ENCODE data around the gene FARP2. TPM values are rescaled to one million over a fixed set of nuclear protein-coding genes. Genes with fewer than 3 reads are reported as not detected.

The FARP2 gene
- total RNA-seq, 1 donor from 2014 or later, result 57.1 TPM

- Mint-ChIP-seq H3K27me3 (ENCODE audit: low read depth) (no peaks in the 10 kb centered on the region), H3K4me1 (ENCODE audit: low read depth) (no peaks in the 10 kb centered on the region), H3K27ac (ENCODE audit: unreplicated experiment) (no peak overlapping the region), H3K36me3 (ENCODE audit: low read depth) (peaks cover 14% of the 10 kb centered on the region), H3K4me3 (ENCODE audit: unreplicated experiment) (no peak overlapping the region), H3K9me3 (ENCODE audit: low read depth) (no peaks in the 10 kb centered on the region)
- no peak for TF ChIP-seq CTCF (IDR thresholded peaks at IDR 0.05)
- peak; percentile 92 for DNase-seq (ENCODE audit: low spot score)
Measured at GRCh38 chr2:241498115-241499070, 142.3 kb downstream of the FARP2 start.

DNA sequence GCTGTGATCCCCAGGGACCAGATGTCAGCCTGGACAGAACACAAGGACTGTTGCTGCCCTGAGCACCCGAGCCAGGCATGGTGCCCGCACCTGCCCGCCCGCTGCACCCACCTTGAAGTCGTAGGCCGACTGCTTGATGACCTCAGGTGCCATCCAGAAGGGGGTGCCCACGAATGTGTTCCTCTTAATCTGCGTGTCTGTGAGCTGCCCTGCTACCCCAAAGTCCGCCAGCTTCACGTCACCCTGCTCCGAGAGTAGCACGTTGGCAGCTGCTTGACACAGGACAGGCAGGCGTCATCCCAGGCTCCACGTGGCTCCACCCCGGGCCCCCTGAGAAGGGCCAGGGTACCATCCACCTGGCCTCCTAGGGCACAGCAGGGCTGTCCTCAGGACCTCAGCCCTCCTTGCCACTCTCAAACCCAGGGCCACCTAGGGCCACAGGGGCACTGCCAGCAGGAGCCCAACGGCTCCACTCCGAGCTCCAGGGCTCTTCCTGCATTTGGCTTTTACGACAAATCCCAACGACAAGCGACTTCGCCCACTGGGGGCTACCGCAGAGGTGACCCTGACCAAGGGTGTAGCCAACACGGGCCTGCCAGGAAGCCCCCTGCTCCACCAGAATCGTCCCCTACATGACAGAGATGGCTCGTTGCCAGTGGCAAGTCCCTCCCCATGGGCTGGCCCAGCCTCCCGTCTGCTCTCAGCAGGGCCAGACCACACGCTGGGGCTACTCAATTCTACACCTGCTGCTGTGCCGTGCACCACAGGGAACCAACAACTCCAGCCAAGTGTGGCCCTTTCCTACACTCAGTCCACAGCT, 143.3 kb downstream of the FARP2 start:
- no peaks in the 10 kb centered on the region for H3K27me3 Mint-ChIP-seq (ENCODE audit: low read depth)
- H3K4me3 Mint-ChIP-seq (ENCODE audit: unreplicated experiment), result no peak overlapping the region
- no peak overlapping the region for H3K27ac Mint-ChIP-seq (ENCODE audit: unreplicated experiment)
- peaks cover 14% of the 10 kb centered on the region for H3K36me3 Mint-ChIP-seq (ENCODE audit: low read depth)
- H3K9me3 Mint-ChIP-seq (ENCODE audit: low read depth), result no peaks in the 10 kb centered on the region
- no peak for DNase-seq (ENCODE audit: low spot score)
- no peak for TF ChIP-seq CTCF (IDR thresholded peaks at IDR 0.05)
- H3K4me1 Mint-ChIP-seq (ENCODE audit: low read depth), result no peaks in the 10 kb centered on the region

DNA sequence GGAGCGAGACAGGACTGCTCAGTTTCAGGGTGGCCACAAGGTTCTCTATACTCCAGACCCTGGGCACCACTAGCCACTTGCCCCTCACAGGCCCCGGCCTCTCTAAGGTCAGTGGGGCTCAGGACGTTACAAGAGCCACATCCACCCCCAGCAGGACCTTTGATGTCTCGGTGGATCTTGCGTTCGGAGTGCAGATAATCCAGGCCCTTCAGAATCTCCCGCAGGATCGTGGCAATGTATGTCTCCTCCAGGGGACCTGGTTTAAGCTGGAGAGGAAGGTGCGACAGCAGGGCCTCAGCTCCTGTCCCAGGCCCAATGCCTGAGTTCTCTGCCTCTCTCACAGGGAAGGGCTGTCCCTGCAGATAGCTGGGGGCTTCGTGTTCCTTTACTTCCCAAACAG, 143.9 kb downstream of the FARP2 start:
- Mint-ChIP-seq H3K36me3 (ENCODE audit: low read depth) (peaks cover 12% of the 10 kb centered on the region), H3K9me3 (ENCODE audit: low read depth) (no peaks in the 10 kb centered on the region), H3K27ac (ENCODE audit: unreplicated experiment) (no peak overlapping the region)

DNA sequence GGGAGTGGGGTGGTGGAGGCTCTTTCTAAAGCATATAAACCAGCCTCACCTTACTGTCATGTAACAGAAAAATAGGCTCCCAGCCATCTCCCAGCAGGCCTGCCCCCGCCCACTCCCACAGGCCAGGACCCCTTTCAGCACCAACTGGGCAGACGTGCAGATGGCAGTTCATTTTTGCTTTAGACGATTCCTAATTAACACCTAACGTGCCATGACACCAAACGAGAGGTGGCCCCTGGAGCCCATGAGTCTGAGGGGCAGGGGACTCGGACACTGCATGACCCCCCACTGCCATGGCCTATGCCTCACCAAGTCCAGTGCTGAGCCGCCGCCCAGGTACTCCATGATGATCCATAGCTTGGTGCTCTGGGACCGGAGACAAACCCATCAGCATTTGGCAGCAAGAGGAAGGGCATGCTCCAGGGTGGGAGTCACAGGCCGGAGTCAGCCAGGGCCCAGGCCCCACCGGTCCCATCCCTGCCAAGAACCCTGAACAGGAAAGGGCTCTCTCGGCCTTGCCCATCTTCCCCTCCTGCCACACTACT, 144.4 kb downstream of the FARP2 start:
- TF ChIP-seq CTCF (IDR thresholded peaks at IDR 0.05), result no peak
- H3K36me3 Mint-ChIP-seq (ENCODE audit: low read depth), result peaks cover 8% of the 10 kb centered on the region
- H3K9me3 Mint-ChIP-seq (ENCODE audit: low read depth), result no peaks in the 10 kb centered on the region
- peaks cover 8% of the 10 kb centered on the region for H3K4me1 Mint-ChIP-seq (ENCODE audit: low read depth)
- H3K27me3 Mint-ChIP-seq (ENCODE audit: low read depth), result no peaks in the 10 kb centered on the region
- no peak for DNase-seq (ENCODE audit: low spot score)
- no peak overlapping the region for H3K4me3 Mint-ChIP-seq (ENCODE audit: unreplicated experiment)
- H3K27ac Mint-ChIP-seq (ENCODE audit: unreplicated experiment), result no peak overlapping the region

More for the DNA sequence above, 143.9 kb downstream of the FARP2 start:
- DNase-seq (ENCODE audit: low spot score), result peak; percentile 55
- no peak for TF ChIP-seq CTCF (IDR thresholded peaks at IDR 0.05)
- Mint-ChIP-seq H3K4me3 (ENCODE audit: unreplicated experiment) (no peak overlapping the region), H3K4me1 (ENCODE audit: low read depth) (peaks cover 4% of the 10 kb centered on the region), H3K27me3 (ENCODE audit: low read depth) (no peaks in the 10 kb centered on the region)

DNA sequence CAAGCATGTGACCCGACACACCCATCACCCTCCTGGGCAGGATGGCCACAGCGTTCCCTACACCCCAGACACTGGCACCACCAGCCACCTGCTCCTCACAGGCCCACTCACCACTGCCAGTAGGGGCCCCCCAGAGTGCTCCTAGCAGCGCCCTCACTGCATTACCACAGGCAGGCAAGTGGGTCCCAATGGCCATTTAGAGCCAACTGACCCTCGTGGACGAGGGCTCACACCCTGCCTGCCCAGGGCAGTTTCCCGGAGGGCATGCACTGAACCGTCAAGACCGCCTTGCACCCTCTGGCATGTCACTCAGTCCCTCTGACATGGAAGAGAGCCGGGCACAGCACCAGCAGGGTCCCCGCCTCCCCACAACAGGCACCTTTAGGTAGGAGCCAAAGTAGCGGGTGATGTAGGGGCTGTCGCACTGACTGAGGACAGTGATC, 145.0 kb downstream of the FARP2 start:
- H3K36me3 Mint-ChIP-seq (ENCODE audit: low read depth), result peaks cover 8% of the 10 kb centered on the region
- peak overlapping the region; percentile 41 for H3K27ac Mint-ChIP-seq (ENCODE audit: unreplicated experiment)
- no peak for TF ChIP-seq CTCF (IDR thresholded peaks at IDR 0.05)
- H3K27me3 Mint-ChIP-seq (ENCODE audit: low read depth), result no peaks in the 10 kb centered on the region
- no peak overlapping the region for H3K4me3 Mint-ChIP-seq (ENCODE audit: unreplicated experiment)
- no peaks in the 10 kb centered on the region for H3K9me3 Mint-ChIP-seq (ENCODE audit: low read depth)
- peak; percentile 77 for DNase-seq (ENCODE audit: low spot score)
- peaks cover 10% of the 10 kb centered on the region for H3K4me1 Mint-ChIP-seq (ENCODE audit: low read depth)

All from chondrocyte (in vitro differentiated cells).